GM21576 (cell line): Measurements from ENCODE around the gene UNK.
"Not testable (repeated sequence)": the region's sequence is repeated elsewhere in the genome, so short reads cannot be mapped to it uniquely, and the experiment has no call there.

Experiments
- ATAC-seq: cut with Tn5 transposase; IDR thresholded peaks from one replicate; pipeline ENCODE4 v1.9.1; 2021; ENCODE audit warnings: mild to moderate bottlenecking, moderate library complexity; ENCODE audit not compliant: unreplicated experiment

The UNK gene

GRCh38 chr17:75868730-75869281 lies 84.2 kb downstream of the UNK start:
- not testable (repeated sequence) for ATAC-seq

GRCh38 chr17:75869282-75870141 lies 84.9 kb downstream of the UNK start:
- ATAC-seq = no peak

- ATAC-seq = not testable (repeated sequence)
These were observed 85.6 kb downstream of the UNK start for GRCh38 chr17:75870228-75870627.

- ATAC-seq = no peak
These were observed 88.1 kb downstream of the UNK start for GRCh38 chr17:75872434-75873351.

GRCh38 chr17:75873587-75874322 lies 89.1 kb downstream of the UNK start:
- no peak for ATAC-seq

- ATAC-seq = no peak
These were observed 89.9 kb downstream of the UNK start for GRCh38 chr17:75874323-75875181.
